Measurements from ENCODE around the gene KRT72.

DNA sequence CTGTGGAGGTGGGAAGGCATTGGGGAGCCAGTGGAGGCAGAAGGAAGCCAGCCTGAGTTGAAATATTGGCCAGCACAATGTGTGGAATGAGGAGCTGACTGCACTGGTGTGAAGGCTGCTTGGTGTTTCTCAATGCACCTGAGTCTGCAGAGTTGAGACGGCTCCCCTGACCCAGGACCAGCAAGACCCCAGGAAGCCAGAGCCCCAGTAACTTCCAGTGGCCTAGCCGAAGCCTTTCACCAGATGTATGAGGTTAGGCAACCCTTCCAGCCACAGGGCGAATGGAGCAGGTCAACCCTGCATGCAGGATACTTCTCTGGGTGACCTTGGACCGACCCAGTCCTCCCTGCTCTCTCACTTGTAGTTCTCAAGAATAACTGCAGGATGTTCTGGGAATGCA, 30.0 kb upstream of the KRT72 start:
- TF ChIP-seq, protein P1, sequence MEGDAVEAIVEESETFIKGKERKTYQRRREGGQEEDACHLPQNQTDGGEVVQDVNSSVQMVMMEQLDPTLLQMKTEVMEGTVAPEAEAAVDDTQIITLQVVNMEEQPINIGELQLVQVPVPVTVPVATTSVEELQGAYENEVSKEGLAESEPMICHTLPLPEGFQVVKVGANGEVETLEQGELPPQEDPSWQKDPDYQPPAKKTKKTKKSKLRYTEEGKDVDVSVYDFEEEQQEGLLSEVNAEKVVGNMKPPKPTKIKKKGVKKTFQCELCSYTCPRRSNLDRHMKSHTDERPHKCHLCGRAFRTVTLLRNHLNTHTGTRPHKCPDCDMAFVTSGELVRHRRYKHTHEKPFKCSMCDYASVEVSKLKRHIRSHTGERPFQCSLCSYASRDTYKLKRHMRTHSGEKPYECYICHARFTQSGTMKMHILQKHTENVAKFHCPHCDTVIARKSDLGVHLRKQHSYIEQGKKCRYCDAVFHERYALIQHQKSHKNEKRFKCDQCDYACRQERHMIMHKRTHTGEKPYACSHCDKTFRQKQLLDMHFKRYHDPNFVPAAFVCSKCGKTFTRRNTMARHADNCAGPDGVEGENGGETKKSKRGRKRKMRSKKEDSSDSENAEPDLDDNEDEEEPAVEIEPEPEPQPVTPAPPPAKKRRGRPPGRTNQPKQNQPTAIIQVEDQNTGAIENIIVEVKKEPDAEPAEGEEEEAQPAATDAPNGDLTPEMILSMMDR (IDR thresholded peaks at IDR 0.05; ENCODE audit: insufficient read depth, low read length): no peak
- TF ChIP-seq, protein P2, sequence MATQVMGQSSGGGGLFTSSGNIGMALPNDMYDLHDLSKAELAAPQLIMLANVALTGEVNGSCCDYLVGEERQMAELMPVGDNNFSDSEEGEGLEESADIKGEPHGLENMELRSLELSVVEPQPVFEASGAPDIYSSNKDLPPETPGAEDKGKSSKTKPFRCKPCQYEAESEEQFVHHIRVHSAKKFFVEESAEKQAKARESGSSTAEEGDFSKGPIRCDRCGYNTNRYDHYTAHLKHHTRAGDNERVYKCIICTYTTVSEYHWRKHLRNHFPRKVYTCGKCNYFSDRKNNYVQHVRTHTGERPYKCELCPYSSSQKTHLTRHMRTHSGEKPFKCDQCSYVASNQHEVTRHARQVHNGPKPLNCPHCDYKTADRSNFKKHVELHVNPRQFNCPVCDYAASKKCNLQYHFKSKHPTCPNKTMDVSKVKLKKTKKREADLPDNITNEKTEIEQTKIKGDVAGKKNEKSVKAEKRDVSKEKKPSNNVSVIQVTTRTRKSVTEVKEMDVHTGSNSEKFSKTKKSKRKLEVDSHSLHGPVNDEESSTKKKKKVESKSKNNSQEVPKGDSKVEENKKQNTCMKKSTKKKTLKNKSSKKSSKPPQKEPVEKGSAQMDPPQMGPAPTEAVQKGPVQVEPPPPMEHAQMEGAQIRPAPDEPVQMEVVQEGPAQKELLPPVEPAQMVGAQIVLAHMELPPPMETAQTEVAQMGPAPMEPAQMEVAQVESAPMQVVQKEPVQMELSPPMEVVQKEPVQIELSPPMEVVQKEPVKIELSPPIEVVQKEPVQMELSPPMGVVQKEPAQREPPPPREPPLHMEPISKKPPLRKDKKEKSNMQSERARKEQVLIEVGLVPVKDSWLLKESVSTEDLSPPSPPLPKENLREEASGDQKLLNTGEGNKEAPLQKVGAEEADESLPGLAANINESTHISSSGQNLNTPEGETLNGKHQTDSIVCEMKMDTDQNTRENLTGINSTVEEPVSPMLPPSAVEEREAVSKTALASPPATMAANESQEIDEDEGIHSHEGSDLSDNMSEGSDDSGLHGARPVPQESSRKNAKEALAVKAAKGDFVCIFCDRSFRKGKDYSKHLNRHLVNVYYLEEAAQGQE (IDR thresholded peaks at IDR 0.05; ENCODE audit: insufficient replicate concordance, low read depth): no peak
